K562 (cell line): Measurements from ENCODE around the gene RPTOR. TPM values are rescaled to one million over a fixed set of nuclear protein-coding genes. Genes with fewer than 3 reads are reported as not detected.

Experiments
- ATF1 ChIP-seq, 2 experiments: fragments of 450-650 bp in 1 of 2; IDR thresholded peaks; 2 replicates each; pipeline ENCODE4 v1.6.1; 2016; ENCODE audit warnings: missing compliant biosample characterization in 1 of 2, missing genetic modification characterization in 1 of 2
- CBX1 ChIP-seq: sonication (generic); IDR thresholded peaks from 2 replicates; pipeline ENCODE4 v1.6.1; 2016; ENCODE audit warnings: antibody characterized with exemption, low read depth, mild to moderate bottlenecking
- CHAMP1 ChIP-seq: fragments of 450-650 bp; IDR thresholded peaks from 2 replicates; pipeline ENCODE4 v1.6.1; 2016; ENCODE audit warnings: mild to moderate bottlenecking
- FOXK1 ChIP-seq: sonication (generic); formaldehyde crosslinking; IDR thresholded peaks from 2 replicates; pipeline ENCODE4 v1.8.0; 2022; ENCODE audit warnings: missing genetic modification reagents, mild to moderate bottlenecking, borderline replicate concordance
- ILF3 ChIP-seq: fragments of 450-650 bp; IDR thresholded peaks from 2 replicates; pipeline ENCODE4 v1.6.1; 2018; ENCODE audit warnings: antibody characterized with exemption, mild to moderate bottlenecking, moderate library complexity, borderline replicate concordance
- MBD2 ChIP-seq: sonication (generic); IDR thresholded peaks from 2 replicates; pipeline ENCODE4 v1.6.1; 2016; ENCODE audit warnings: low read depth, borderline replicate concordance
- MCM7 ChIP-seq, 2 experiments: fragments of 450-650 bp; IDR thresholded peaks; 2 replicates each; pipeline ENCODE4 v1.6.1; 2016 to 2018
- MNT ChIP-seq, 2 experiments: fragments of 450-650 bp; conservative IDR thresholded peaks; 2 replicates each; pipeline ENCODE4 v1.6.1; 2017; ENCODE audit warnings: mild to moderate bottlenecking in 2 of 2, moderate library complexity in 2 of 2
- NUFIP1 ChIP-seq: fragments of 450-650 bp; IDR thresholded peaks from 2 replicates; pipeline ENCODE4 v1.6.1; 2018; ENCODE audit not compliant: partially characterized antibody
- POLR2AphosphoS2 ChIP-seq: IDR thresholded peaks from 2 replicates; pipeline ENCODE4 v1.6.1; 2012; ENCODE audit warnings: low read length, improper control_type of control experiment
- RBFOX2 ChIP-seq: fragments of 200-400 bp; formaldehyde crosslinking; IDR thresholded peaks from 2 replicates; pipeline ENCODE4 v1.6.1; 2017; ENCODE audit warnings: low read depth, mild to moderate bottlenecking, low read length, moderate library complexity
- ZBTB34 ChIP-seq: fragments of 250-450 bp; sonication (Bioruptor Pico); IDR thresholded peaks from 2 replicates; pipeline ENCODE4 v1.8.0; 2021; ENCODE audit warnings: mild to moderate bottlenecking, moderate library complexity
- ZMIZ1 ChIP-seq, 2 experiments: fragments of 150-350 bp in 1 of 2; IDR thresholded peaks; 2 replicates each; pipeline ENCODE4 v1.6.1; 2012 to 2016; ENCODE audit warnings: low read depth in 2 of 2, low read length in 2 of 2, mild to moderate bottlenecking in 1 of 2, moderate library complexity in 1 of 2
- ZNF133 ChIP-seq: fragments of 250-450 bp; sonication (Bioruptor Pico); IDR thresholded peaks from 2 replicates; pipeline ENCODE4 v1.4.0; 2020; ENCODE audit warnings: mild to moderate bottlenecking
- ZNF76 ChIP-seq: fragments of 250-450 bp; sonication (Bioruptor Pico); IDR thresholded peaks from 2 replicates; pipeline ENCODE4 v1.4.0; 2020; ENCODE audit warnings: mild to moderate bottlenecking, moderate library complexity, borderline replicate concordance
- polyA plus RNA-seq, 8 experiments: library from polyadenylated mRNA; depleted of rRNA in 4 of 8; stranded (reverse) in 5 of 8; unstranded in 3 of 8; fragments of >200 nt; fragmentation: Nextera tagmentation in 2 of 8; fragmentation: Illumina TruSeq in 1 of 8; extraction: Ambion mirVana in 2 of 8; extraction: Trizol in 1 of 8; gene quantifications; 2 replicates each; pipeline versions ENCODE4 v1.2.1 to v1.2.3, GENCODE V29; 2011 to 2014; ENCODE audit warnings: inconsistent platforms in 1 of 8, missing spikeins in 1 of 8
- total RNA-seq, 7 experiments: library from RNA; depleted of rRNA in 6 of 7; stranded (reverse); fragments of >200 nt in 6 of 7; fragmentation: Illumina TruSeq in 2 of 7; extraction: Trizol in 2 of 7; gene quantifications; 2 replicates each; pipeline versions ENCODE4 v1.2.1 to v1.2.3, GENCODE V29; 2011 to 2021; ENCODE audit warnings: low replicate concordance in 1 of 7

RPTOR gene
- total and polyA plus RNA-seq, 9 of the 15 experiments (the other 6 are each of a cell fraction or from before 2014, with no cell fraction given), result 0.24 to 54.1 (median 10.2) TPM

GRCh38 chr17:81000631-81001357 lies 456.2 kb downstream of the RPTOR start (continued):
- TF ChIP-seq MBD2 (no peak), ILF3 (no peak), CBX1 (no peak), CHAMP1 (no peak), ZNF76 (CRISPR knock-in tag) (no peak), RBFOX2 (0 out of 2 replicates have a peak, but pooled peaks have one; percentile 30), MCM7 (IDR thresholded peaks at IDR 0.05) (no peak), ZNF133 (CRISPR knock-in tag) (no peak), FOXK1 (CRISPR knock-in tag) (no peak), MNT (conservative IDR thresholded peaks at IDR 0.05) (no peak), ATF1 (CRISPR knock-in tag; IDR thresholded peaks at IDR 0.05) (no peak), ATF1 (tag; IDR thresholded peaks at IDR 0.05) (no peak), NUFIP1 (no peak), ZBTB34 (CRISPR knock-in tag) (no peak), ZMIZ1 (IDR thresholded peaks at IDR 0.05; ENCODE audit: low read depth in 2 of 2, low read length in 2 of 2) (no peak), POLR2AphosphoS2 (0 out of 2 replicates have a peak, but pooled peaks have one; percentile 5)
